Cardiac muscle cell (in vitro differentiated cells and primary cell): ENCODE measurements around the gene FANCI. TPM values are rescaled to one million over a fixed set of nuclear protein-coding genes. Genes with fewer than 3 reads are reported as not detected.

ENCODE experiments used
- DNase-seq, 2 donors: peaks; one replicate each; pipeline versions ENCODE4 v3.0.0 to v3.0.0-alpha.2; 2010 to 2017; ENCODE audit warnings: low read depth in 1 of 2, low spot score in 1 of 2
- H3K27ac ChIP-seq: fragments of 200-600 bp; sonication (generic); 2 replicates; pipeline ENCODE4 v1.5.1; 2016
- H3K27me3 ChIP-seq: fragments of 200-600 bp; sonication (generic); 2 replicates; pipeline ENCODE4 v1.6.0; 2016; ENCODE audit warnings: control low read depth
- H3K36me3 ChIP-seq: fragments of 200-600 bp; sonication (generic); 2 replicates; pipeline ENCODE4 v1.5.1; 2016; ENCODE audit warnings: control low read depth
- H3K4me1 ChIP-seq: fragments of 200-600 bp; sonication (generic); 2 replicates; pipeline ENCODE4 v1.8.1; 2017; ENCODE audit warnings: low read depth, mild to moderate bottlenecking, mixed run types
- H3K4me3 ChIP-seq: fragments of 200-600 bp; sonication (generic); 2 replicates; pipeline ENCODE4 v1.5.1; 2016; ENCODE audit warnings: mild to moderate bottlenecking
- H3K9me3 ChIP-seq: fragments of 200-600 bp; sonication (generic); 2 replicates; pipeline ENCODE4 v1.5.1; 2017; ENCODE audit warnings: low read depth, mild to moderate bottlenecking, control low read depth
- polyA plus RNA-seq: library from polyadenylated mRNA; unstranded; fragments of >200 nt; fragmentation: Nextera tagmentation; extraction: Ambion mirVana; gene quantifications from 2 replicates; pipeline ENCODE4 v1.2.1, GENCODE V29; 2016
- total RNA-seq: library from RNA; depleted of rRNA; stranded (reverse); fragments of >200 nt; gene quantifications from 2 replicates; pipeline ENCODE4 v1.2.3, GENCODE V29; 2016
- TF ChIP-seq, protein P1 (sequence below): IDR thresholded peaks from 2 replicates; pipeline ENCODE4 v1.5.1; 2012; ENCODE audit warnings: low read depth, mild to moderate bottlenecking, low read length

FANCI gene
- total and polyA plus RNA-seq, 2 experiments from 2014 or later, result 13.3 to 22.8 TPM

DNA sequence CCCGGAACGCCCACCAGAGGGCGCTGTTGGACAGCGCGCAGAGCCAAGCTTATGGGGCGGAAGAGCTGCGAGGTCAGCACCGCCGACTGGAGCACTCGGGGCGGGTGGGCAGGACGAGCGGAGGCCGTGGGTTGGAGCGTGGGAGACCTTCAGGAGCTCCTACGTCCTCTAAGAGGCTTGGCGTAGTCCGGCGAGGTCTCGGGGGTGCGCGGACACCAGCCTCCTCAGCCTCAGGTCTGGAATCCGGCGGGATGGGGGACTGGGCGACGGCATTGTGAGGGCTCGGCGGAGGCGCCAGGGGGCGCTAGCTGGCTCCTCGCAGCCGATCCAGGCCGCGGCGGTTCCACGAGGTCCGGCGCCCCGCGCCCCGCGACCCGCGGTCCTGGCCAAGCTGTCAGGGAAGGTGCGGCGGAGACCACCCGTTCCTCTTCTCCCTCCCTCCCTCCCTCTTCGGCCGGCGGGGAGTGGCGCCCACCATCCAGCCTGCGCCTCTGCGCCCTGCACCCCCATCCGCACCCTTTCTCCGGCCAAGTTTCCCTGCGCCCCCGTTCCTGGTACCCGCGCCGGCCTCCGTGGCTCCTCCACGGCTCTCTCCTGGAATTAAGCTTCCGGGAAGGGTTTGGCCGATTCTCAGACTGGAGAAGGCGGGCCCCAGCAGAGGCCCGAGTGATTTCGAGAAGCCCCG lies 115.1 kb downstream of the FANCI start:
- DNase-seq, result peak; percentile 78 to 81
- Histone ChIP-seq H3K27ac (no peak overlapping the region), H3K9me3 (no peaks in the 10 kb centered on the region)

DNA sequence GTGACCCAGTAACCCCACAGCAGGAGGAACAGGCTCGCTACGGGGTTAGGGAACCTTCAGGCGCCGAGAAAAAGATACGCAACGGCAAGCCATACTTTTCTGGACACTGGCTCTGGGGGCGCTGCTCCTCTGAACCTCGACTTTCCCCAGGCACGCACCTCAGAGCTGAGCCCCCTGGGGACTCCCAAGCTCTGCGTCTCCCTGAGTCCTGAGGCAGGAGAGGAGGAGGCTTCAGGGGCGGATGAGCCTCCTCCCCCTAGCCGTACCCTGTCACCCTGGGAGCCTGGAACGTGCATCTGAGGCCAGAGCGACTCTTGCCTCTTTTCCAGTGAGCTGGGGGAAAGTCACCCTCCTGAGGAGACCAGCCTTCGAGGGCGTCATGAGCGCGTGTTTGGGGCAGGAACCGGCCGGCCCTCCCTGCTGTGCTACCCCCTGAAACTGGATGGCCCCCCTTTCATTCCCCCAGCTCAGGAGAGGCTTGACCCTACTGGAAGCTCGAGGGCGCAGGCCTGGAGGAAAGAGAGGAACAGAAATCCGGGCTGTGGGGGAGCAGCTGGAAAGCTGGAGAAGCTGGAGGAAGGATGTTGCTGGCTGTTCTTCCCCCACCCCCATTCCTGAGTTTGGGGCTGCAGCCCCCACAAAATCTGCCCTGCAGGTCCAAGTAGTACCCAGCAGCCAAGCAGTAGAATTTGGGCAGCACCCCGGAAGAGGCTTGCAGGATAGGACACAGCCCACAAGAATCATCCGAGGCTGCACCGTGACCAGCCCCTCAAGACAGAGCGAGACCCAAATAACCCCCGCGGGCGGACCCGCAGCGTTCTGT lies 115.9 kb downstream of the FANCI start:
- H3K27ac ChIP-seq, result no peak overlapping the region
- no peak overlapping the region for H3K4me3 ChIP-seq
- H3K36me3 ChIP-seq, result no peaks in the 10 kb centered on the region
- H3K27me3 ChIP-seq, result peaks cover 100% of the 10 kb centered on the region
- H3K9me3 ChIP-seq, result no peaks in the 10 kb centered on the region
- no peaks in the 10 kb centered on the region for H3K4me1 ChIP-seq
- DNase-seq, result no peak
- TF ChIP-seq, protein P1, sequence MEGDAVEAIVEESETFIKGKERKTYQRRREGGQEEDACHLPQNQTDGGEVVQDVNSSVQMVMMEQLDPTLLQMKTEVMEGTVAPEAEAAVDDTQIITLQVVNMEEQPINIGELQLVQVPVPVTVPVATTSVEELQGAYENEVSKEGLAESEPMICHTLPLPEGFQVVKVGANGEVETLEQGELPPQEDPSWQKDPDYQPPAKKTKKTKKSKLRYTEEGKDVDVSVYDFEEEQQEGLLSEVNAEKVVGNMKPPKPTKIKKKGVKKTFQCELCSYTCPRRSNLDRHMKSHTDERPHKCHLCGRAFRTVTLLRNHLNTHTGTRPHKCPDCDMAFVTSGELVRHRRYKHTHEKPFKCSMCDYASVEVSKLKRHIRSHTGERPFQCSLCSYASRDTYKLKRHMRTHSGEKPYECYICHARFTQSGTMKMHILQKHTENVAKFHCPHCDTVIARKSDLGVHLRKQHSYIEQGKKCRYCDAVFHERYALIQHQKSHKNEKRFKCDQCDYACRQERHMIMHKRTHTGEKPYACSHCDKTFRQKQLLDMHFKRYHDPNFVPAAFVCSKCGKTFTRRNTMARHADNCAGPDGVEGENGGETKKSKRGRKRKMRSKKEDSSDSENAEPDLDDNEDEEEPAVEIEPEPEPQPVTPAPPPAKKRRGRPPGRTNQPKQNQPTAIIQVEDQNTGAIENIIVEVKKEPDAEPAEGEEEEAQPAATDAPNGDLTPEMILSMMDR, result no peak

More for the DNA sequence above, 115.1 kb downstream of the FANCI start:
- no peaks in the 10 kb centered on the region for H3K36me3 ChIP-seq
- TF ChIP-seq, protein P1, result peak; percentile 81
- peak overlapping the region; percentile 39 for H3K4me3 ChIP-seq
- peaks cover 100% of the 10 kb centered on the region for H3K27me3 ChIP-seq
- no peaks in the 10 kb centered on the region for H3K4me1 ChIP-seq

DNA sequence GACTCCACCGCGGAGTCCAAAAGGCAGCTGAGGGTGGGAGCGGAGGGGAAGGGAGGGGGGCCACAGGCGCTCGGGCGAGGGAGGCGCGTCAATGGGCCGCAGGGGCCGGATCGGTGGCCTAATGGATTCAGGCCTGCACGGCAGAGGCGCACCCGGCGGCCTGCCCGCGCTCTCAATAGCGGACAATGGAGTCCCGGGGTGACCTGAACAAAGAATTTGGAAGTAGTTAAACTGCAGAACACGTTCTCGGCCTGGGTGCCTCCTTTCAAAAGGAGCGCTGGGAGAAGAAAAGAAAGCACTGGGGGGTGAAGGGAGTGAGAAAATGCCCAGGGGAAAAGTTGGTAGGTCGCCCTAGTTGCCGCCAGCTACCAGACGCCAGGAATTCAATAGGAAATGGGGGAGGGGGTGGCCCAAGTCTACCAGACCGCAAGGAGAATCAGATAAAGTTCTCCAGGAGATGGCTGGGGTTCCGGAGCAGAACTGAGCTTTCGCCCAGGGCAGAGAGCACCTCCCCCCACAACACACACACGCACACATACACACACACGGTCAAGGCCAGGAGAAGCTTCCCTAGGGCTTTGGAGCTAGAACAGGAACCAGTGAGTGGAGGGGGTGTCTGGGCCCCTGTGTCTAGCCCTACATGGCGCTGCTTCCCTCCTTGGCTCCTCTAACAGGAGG lies 116.7 kb downstream of the FANCI start:
- DNase-seq, result no peak
- no peak overlapping the region for H3K4me3 ChIP-seq
- H3K9me3 ChIP-seq, result no peaks in the 10 kb centered on the region
- H3K27me3 ChIP-seq, result peaks cover 100% of the 10 kb centered on the region
- no peaks in the 10 kb centered on the region for H3K36me3 ChIP-seq
- no peak overlapping the region for H3K27ac ChIP-seq
- TF ChIP-seq, protein P1, result no peak
- no peaks in the 10 kb centered on the region for H3K4me1 ChIP-seq

DNA sequence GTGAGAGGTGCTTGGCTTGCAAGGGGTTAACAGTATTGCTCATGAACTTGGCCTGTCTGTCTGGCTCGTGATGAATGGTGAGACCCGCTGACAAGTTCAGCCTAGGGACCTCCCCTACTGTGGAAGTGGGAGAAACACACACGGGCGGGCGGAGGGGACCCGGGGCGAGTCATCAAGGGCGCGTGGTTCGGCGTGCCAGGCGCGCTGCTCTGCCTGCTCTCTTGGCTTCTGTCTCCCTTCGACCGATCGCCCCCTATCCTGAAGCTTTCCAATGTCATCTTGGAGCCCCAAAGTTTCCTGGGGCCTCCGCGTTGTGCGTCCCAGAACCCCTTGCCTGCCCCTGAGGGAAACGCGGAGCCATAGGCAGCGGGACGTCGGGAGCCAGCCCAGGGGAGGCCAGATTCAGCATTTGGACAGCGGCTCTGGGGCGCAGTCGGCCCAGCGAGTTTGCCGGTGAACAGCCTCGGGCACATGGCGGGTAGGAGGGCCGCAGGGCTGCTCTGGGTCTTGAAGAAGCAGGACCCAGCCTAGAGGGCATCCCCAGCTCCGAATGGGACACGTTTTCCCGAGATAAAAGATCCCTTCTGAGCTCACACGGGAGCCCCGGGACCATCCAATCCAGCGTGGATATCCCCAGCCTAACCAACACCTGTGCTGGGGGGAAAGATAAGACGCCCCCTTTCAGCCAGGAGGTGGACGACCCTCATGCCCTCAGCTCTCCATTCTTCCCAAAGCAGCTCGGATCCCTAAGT lies 117.8 kb downstream of the FANCI start:
- Histone ChIP-seq H3K36me3 (no peaks in the 10 kb centered on the region), H3K9me3 (no peaks in the 10 kb centered on the region), H3K27ac (no peak overlapping the region), H3K4me1 (no peaks in the 10 kb centered on the region), H3K4me3 (no peak overlapping the region), H3K27me3 (peaks cover 100% of the 10 kb centered on the region)
- TF ChIP-seq, protein P1, result no peak
- DNase-seq, result peak; percentile 75 to 92
